ENCODE data around the gene TTLL7. TPM values are rescaled to one million over a fixed set of nuclear protein-coding genes. Genes with fewer than 3 reads are reported as not detected.

TTLL7 gene
- total and polyA plus RNA-seq, 2 experiments from 2014 or later, result 4.1 to 6.7 TPM

- TF ChIP-seq ZNF462 (CRISPR knock-in tag; IDR thresholded peaks at IDR 0.05) (no peak), POLR2AphosphoS5 (IDR thresholded peaks at IDR 0.05; ENCODE audit: low read depth) (no peak), ETS1 (IDR thresholded peaks at IDR 0.05) (no peak), EZH2phosphoT487 (IDR thresholded peaks at IDR 0.05; ENCODE audit: unreplicated experiment) (no peak)
These were observed 44.6 kb downstream of the TTLL7 start (continued) for GRCh38 chr1:83954166-83954823.

GRCh38 chr1:83950106-83950661 lies 48.7 kb downstream of the TTLL7 start:
- Mint-ChIP-seq H3K4me3 (no peak overlapping the region), H3K9me3 (no peaks in the 10 kb centered on the region)
- no peak for ATAC-seq
- TF ChIP-seq EZH2phosphoT487 (IDR thresholded peaks at IDR 0.05; ENCODE audit: unreplicated experiment) (no peak), POLR2AphosphoS5 (IDR thresholded peaks at IDR 0.05; ENCODE audit: low read depth) (no peak), ZNF462 (CRISPR knock-in tag; IDR thresholded peaks at IDR 0.05) (no peak), JUNB (IDR thresholded peaks at IDR 0.05; ENCODE audit: unreplicated experiment) (no peak), EZH2 (IDR thresholded peaks at IDR 0.05; ENCODE audit: low read depth, unreplicated experiment) (no peak), ZNF114 (CRISPR knock-in tag; IDR thresholded peaks at IDR 0.05) (no peak)

More at GRCh38 chr1:83950106-83950661, 48.7 kb downstream of the TTLL7 start:
- H3K4me2 ChIP-seq, result no peak overlapping the region
- H3K27ac Mint-ChIP-seq, result no peak overlapping the region
- no peak overlapping the region for H3K27ac ChIP-seq (ENCODE audit: low read depth)
- H2AFZ ChIP-seq, result no peak overlapping the region
- peaks cover 2% of the 10 kb centered on the region for H3K27me3 Mint-ChIP-seq (ENCODE audit: insufficient read depth, low read depth, poor library complexity)
- no peaks in the 10 kb centered on the region for H4K20me1 ChIP-seq (replicated peaks; ENCODE audit: insufficient read depth)
- peaks cover 5% of the 10 kb centered on the region; the same call in 2 of the 3 replicates for H3K4me1 Mint-ChIP-seq
- no peaks in the 10 kb centered on the region for H3K36me3 Mint-ChIP-seq (ENCODE audit: low read depth)
- no peak for DNase-seq (ENCODE audit: low spot score)
- no peaks in the 10 kb centered on the region for H3F3A ChIP-seq (replicated peaks; ENCODE audit: low read depth)
- no peaks in the 10 kb centered on the region for H3K9me2 ChIP-seq (ENCODE audit: insufficient read depth)
- H3K36me3 ChIP-seq (ENCODE audit: insufficient read depth), result no peaks in the 10 kb centered on the region
- H3K4me1 ChIP-seq (ENCODE audit: insufficient read depth), result peaks cover 10% of the 10 kb centered on the region; the same call in 1 of the 2 replicates
- H3K4me3 ChIP-seq, result no peak overlapping the region
- H3K79me2 ChIP-seq (replicated peaks; ENCODE audit: insufficient read depth), result no peaks in the 10 kb centered on the region
- no peaks in the 10 kb centered on the region for H3K27me3 ChIP-seq (ENCODE audit: insufficient read depth)

All from GM23338 (cell line).